Activated naive CD4-positive, alpha-beta T cell treated with anti-CD3 and anti-CD28 coated beads, Interleukin-2, amount 50 U/mL, for 16 hours (primary cell): Measurements from ENCODE around the gene PPP6R2.

Source experiments
- DNase-seq: peaks from one replicate; pipeline ENCODE4 v3.0.0-alpha.2; 2020

The PPP6R2 gene

GRCh38 chr22:50342651-50343540 is at the start of gene PPP6R2:
Gene PPP6R2 (plus strand): TSS chr22:50343327. CDS start chr22:50393909, 50,582 bp downstream.
- DNase-seq: peak; percentile 90

GRCh38 chr22:50293441-50294318 is 49.4 kb upstream of the PPP6R2 start:
- DNase-seq: no peak

GRCh38 chr22:50294319-50294656 is 48.8 kb upstream of the PPP6R2 start:
- DNase-seq: no peak

GRCh38 chr22:50296658-50297490 is 46.3 kb upstream of the PPP6R2 start:
- DNase-seq: no peak

GRCh38 chr22:50297510-50298265 is 45.4 kb upstream of the PPP6R2 start:
- no peak for DNase-seq

GRCh38 chr22:50298266-50298637 is 44.9 kb upstream of the PPP6R2 start:
- DNase-seq: no peak

- no peak for DNase-seq
Observed at GRCh38 chr22:50298937-50299784, 44.0 kb upstream of the PPP6R2 start.

GRCh38 chr22:50299785-50300619 is 43.1 kb upstream of the PPP6R2 start:
- DNase-seq: no peak

- no peak for DNase-seq
Observed at GRCh38 chr22:50300620-50301257, 42.4 kb upstream of the PPP6R2 start.

GRCh38 chr22:50301581-50301991 is 41.5 kb upstream of the PPP6R2 start:
- DNase-seq: no peak

- no peak for DNase-seq
Observed at GRCh38 chr22:50302041-50302541, 41.0 kb upstream of the PPP6R2 start.

- no peak for DNase-seq
Observed at GRCh38 chr22:50302564-50302963, 40.6 kb upstream of the PPP6R2 start.

- no peak for DNase-seq
Observed at GRCh38 chr22:50303515-50303847, 39.6 kb upstream of the PPP6R2 start.

- DNase-seq: no peak
Observed at GRCh38 chr22:50303848-50304527, 39.1 kb upstream of the PPP6R2 start.

- no peak for DNase-seq
Observed at GRCh38 chr22:50304528-50305392, 38.4 kb upstream of the PPP6R2 start.

GRCh38 chr22:50305393-50305922 is 37.7 kb upstream of the PPP6R2 start:
- no peak for DNase-seq

GRCh38 chr22:50305923-50306566 is 37.1 kb upstream of the PPP6R2 start:
- DNase-seq: no peak
